Activated naive CD8-positive, alpha-beta T cell (primary cell): ENCODE measurements around the gene MMP17.

Source experiments
- H3K27ac Mint-ChIP-seq: one replicate; pipeline ENCODE4 v1.8.0; 2021; ENCODE audit warnings: mixed read lengths
- H3K27me3 Mint-ChIP-seq: one replicate; pipeline ENCODE4 v1.8.0; 2021; ENCODE audit warnings: mixed read lengths
- H3K36me3 Mint-ChIP-seq: one replicate; pipeline ENCODE4 v1.8.0; 2021; ENCODE audit warnings: mixed read lengths
- H3K4me1 Mint-ChIP-seq: one replicate; pipeline ENCODE4 v1.8.0; 2021; ENCODE audit warnings: low read depth, mixed read lengths
- H3K4me3 Mint-ChIP-seq: one replicate; pipeline ENCODE4 v1.8.0; 2021; ENCODE audit warnings: mild to moderate bottlenecking, mixed read lengths
- H3K9me3 Mint-ChIP-seq: one replicate; pipeline ENCODE4 v1.8.0; 2021; ENCODE audit warnings: low read depth, mixed read lengths

The MMP17 gene

DNA sequence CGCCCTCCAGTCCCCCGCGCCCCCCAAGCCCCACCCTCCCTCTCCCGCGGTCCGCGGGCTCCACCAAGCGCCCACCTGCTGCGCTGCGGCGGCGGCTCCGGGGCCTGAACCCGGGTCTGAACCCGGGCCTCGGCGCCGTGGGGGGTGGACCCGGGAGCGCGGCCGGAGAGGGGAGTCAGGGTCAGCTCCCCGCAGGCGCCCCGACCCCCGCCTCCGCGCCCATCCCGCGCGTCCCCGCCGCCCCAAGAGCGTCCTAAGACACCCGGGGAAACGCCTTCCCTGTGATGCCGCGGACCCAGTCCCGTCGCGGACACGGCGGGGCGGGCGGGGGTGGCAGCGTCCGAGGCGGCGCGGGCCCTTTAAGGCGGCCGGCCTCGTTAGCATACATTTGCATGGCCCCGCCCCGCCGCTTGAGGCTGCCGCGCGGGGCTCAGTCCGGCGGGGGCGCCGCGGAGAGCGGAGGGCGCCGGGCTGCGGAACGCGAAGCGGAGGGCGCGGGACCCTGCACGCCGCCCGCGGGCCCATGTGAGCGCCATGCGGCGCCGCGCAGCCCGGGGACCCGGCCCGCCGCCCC is at the start of gene MMP17:
Gene MMP17, plus strand, starts transcription at position 433 of the 574 bp plus-strand sequence. Its CDS starts 102 bp downstream, at position 535.
- Mint-ChIP-seq H3K4me1 (peaks cover 10% of the 10 kb centered on the region), H3K9me3 (no peaks in the 10 kb centered on the region), H3K27me3 (peaks cover 17% of the 10 kb centered on the region), H3K4me3 (peak within 1 kb of the TSS; percentile 76), H3K27ac (no peak within 1 kb of the TSS), H3K36me3 (no peaks in the 10 kb centered on the region)

GRCh38 chr12:131779027-131779426 is 49.2 kb upstream of the MMP17 start:
- Mint-ChIP-seq H3K27ac (no peak overlapping the region), H3K4me1 (peaks cover 14% of the 10 kb centered on the region), H3K9me3 (no peaks in the 10 kb centered on the region), H3K4me3 (no peak overlapping the region), H3K36me3 (no peaks in the 10 kb centered on the region), H3K27me3 (no peaks in the 10 kb centered on the region)

DNA sequence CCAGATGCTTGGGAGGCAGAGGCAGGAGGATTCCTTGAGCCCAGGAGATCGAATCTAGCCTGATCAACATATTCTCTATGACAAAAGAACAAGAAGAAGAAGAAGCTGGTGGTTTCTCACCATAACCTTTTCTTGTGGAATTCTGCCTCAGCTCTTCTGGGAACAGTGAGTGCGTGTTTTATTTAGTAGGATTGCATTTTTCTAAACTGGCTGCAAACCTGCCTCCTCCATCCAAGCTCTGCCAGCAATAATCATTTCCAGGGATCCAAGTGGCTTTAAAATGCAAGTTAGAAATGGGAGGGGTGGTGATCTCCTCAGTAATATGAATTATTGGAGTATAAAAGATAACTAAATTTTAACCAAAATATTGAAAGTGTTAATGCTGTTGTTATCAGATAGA is 46.1 kb upstream of the MMP17 start:
- H3K4me3 Mint-ChIP-seq = no peak overlapping the region
- H3K9me3 Mint-ChIP-seq = no peaks in the 10 kb centered on the region
- H3K4me1 Mint-ChIP-seq = no peaks in the 10 kb centered on the region
- H3K27me3 Mint-ChIP-seq = no peaks in the 10 kb centered on the region
- no peak overlapping the region for H3K27ac Mint-ChIP-seq
- no peaks in the 10 kb centered on the region for H3K36me3 Mint-ChIP-seq

DNA sequence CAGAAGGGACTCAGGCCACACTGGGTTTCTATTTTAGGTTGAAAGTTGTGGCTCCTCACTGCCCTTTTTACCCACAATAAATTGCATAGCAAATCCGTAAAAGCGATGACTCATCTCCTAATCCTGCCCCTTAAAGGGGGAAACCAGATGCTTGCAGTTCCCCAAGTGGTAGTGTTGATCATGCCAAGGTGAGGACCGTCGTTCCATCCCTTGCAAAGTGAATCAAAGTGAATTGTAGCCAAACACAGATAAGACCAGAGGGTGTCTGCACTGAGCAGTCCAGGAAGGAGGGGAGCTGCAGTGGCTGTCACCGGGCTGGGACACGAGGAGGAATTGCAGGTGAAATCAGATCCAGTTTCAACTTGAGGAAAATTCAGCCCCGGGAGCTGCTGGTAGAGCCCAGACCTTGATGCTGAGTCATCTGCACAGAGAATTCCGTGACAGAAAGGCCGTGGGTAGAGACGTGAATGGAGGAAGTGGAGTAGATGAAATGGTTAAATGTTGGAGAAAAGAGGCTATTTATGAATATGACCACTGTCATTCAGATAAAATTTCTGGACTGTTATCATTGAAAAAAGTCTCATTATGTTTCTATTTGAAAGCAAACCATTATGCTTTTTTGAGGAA is 44.2 kb upstream of the MMP17 start:
- Mint-ChIP-seq H3K36me3 (peaks cover 2% of the 10 kb centered on the region), H3K27ac (no peak overlapping the region), H3K27me3 (no peaks in the 10 kb centered on the region), H3K4me3 (no peak overlapping the region), H3K4me1 (no peaks in the 10 kb centered on the region), H3K9me3 (no peaks in the 10 kb centered on the region)

DNA sequence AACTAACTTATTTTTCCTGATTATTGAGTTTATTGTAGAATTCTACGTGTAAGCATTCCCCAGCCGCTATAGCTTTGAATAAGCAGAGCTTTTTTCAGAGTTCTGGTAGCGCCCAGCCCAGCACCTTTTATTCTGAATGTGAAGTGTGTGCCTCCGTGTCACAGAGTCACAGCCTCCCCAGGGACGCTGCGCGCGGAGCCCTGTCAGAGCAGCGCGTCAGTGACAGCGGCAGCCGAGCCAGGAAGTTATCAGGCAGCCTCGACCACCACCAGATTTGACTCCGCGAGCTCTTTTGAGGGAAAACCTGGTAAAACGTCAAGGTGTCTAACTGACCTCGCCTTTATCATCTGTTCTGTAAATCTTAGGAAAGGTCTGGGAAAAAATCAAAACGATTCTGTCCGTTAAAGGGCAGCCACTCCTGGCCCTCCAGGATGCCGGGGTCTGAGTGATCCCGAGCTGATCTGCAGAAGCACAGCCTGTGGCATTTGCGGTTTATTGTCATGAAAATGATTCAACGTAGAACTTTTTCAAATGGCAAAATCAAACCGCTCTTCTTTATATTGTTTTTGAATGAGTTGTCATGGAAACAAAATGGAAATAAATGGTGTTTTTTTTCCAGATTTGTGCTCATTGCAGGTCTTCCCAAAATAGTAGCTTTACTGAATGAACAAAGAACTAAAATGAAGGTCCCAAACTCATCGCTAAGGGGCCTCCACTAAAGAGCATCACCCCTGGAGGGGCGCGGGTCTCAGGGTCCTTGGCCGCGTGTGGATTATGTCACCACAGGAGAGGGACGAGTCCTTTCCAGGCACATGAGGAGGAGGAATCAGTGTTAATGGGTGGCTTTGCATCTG is 43.1 kb upstream of the MMP17 start:
- Mint-ChIP-seq H3K4me1 (no peaks in the 10 kb centered on the region), H3K9me3 (no peaks in the 10 kb centered on the region), H3K27ac (no peak overlapping the region), H3K4me3 (no peak overlapping the region), H3K27me3 (no peaks in the 10 kb centered on the region), H3K36me3 (peaks cover 6% of the 10 kb centered on the region)

DNA sequence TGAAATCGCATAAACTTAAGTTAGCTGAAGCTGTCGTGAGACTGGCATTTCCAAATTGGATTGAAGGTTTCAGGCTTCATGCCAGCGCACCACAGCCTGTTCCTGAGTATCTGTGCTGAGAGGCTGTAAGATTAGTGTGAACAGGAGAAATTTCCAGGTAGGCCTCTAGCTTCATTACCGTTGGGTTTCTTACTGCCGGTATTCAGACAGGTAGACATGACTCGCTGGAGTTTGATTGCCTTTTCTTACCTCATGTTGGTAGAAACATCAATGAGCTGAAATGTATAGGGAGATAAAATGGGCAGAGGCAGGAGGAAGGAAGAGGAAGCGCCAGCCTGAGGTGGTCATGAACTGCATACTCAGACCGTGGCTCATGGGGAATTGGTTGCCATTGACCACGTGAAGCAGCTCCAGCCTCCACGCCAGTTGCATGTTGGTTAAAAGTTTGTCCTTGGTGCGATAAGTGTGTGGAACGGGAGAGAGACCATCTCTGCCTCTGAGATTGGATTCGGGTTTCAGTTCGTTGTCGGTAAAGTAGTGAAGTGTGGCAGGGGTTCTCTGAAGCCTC is 42.3 kb upstream of the MMP17 start:
- Mint-ChIP-seq H3K27ac (no peak overlapping the region), H3K4me1 (no peaks in the 10 kb centered on the region), H3K36me3 (peaks cover 11% of the 10 kb centered on the region), H3K4me3 (no peak overlapping the region), H3K27me3 (no peaks in the 10 kb centered on the region), H3K9me3 (no peaks in the 10 kb centered on the region)

DNA sequence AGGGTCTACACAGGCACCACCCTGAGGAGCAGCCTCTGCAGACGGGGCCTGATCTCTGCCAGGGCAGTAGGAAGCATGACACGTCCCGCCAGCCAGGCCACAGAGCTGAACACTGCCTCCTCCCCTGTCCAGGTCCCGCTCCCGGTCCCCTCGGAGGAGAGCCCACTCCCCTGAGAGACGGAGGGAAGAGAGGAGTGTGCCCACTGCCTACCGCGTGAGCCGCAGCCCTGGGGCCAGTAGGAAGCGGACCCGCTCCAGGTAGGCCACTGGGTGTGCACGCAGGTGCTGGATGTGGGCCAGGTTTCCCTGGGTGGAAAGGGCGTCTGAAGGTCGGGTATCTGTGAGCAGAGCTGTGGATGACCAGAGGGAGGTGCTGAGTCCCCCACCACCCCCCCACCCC is 41.9 kb upstream of the MMP17 start:
- H3K27ac Mint-ChIP-seq = no peak overlapping the region
- no peak overlapping the region for H3K4me3 Mint-ChIP-seq
- H3K9me3 Mint-ChIP-seq = no peaks in the 10 kb centered on the region
- no peaks in the 10 kb centered on the region for H3K27me3 Mint-ChIP-seq
- peaks cover 11% of the 10 kb centered on the region for H3K36me3 Mint-ChIP-seq
- no peaks in the 10 kb centered on the region for H3K4me1 Mint-ChIP-seq

GRCh38 chr12:131787143-131787660 is 41.0 kb upstream of the MMP17 start:
- Mint-ChIP-seq H3K9me3 (no peaks in the 10 kb centered on the region), H3K27ac (no peak overlapping the region), H3K36me3 (peaks cover 11% of the 10 kb centered on the region), H3K27me3 (no peaks in the 10 kb centered on the region), H3K4me3 (no peak overlapping the region), H3K4me1 (no peaks in the 10 kb centered on the region)

GRCh38 chr12:131788070-131788469 is 40.1 kb upstream of the MMP17 start:
- H3K27ac Mint-ChIP-seq = peak overlapping the region; percentile 54
- H3K36me3 Mint-ChIP-seq = peaks cover 11% of the 10 kb centered on the region
- no peak overlapping the region for H3K4me3 Mint-ChIP-seq
- H3K27me3 Mint-ChIP-seq = no peaks in the 10 kb centered on the region
- H3K9me3 Mint-ChIP-seq = no peaks in the 10 kb centered on the region
- H3K4me1 Mint-ChIP-seq = no peaks in the 10 kb centered on the region

- no peaks in the 10 kb centered on the region for H3K27me3 Mint-ChIP-seq
- H3K36me3 Mint-ChIP-seq = peaks cover 11% of the 10 kb centered on the region
- H3K27ac Mint-ChIP-seq = no peak overlapping the region
- no peaks in the 10 kb centered on the region for H3K9me3 Mint-ChIP-seq
- H3K4me3 Mint-ChIP-seq = no peak overlapping the region
- no peaks in the 10 kb centered on the region for H3K4me1 Mint-ChIP-seq
These were observed 38.6 kb upstream of the MMP17 start for GRCh38 chr12:131789638-131790037.

DNA sequence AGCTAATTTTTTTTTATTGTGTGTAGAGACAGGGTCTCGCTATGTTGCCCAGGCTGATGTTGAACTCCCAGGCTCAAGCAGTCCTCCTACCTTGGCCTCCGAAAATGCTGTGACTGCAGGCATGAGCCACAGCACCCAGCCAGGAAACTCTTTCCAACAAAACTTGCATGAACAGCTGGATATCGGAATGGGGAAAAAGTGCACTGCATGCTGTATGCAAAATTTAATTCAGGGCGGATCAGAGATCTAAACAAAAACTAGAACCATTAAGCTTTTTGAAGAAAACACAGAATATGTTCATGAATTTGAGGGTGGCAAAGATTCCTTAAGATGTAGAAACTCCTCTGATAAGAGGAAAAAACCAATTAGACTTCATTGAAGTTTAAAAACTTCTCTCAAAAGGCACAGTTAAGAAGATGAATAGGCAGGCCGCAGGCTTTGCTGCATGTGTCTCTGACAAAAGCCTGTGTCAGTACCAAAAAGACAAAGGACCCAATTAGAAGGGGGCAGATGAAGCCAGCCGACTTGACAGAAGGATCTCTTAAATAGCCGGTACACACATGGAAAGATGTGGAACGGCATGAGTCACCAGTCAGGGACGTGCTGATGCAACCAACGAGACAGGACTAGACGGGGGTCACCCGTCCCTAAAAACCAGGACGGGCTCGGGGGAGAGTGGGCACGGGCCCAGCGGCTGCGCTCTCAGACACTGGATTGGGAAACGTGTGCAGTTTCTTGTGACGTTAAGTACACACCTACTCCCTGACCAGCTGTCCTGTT is 34.8 kb upstream of the MMP17 start:
- H3K36me3 Mint-ChIP-seq = peaks cover 11% of the 10 kb centered on the region
- no peaks in the 10 kb centered on the region for H3K27me3 Mint-ChIP-seq
- H3K27ac Mint-ChIP-seq = no peak overlapping the region
- no peak overlapping the region for H3K4me3 Mint-ChIP-seq
- H3K9me3 Mint-ChIP-seq = no peaks in the 10 kb centered on the region
- H3K4me1 Mint-ChIP-seq = no peaks in the 10 kb centered on the region

GRCh38 chr12:131794061-131794460 is 34.1 kb upstream of the MMP17 start:
- Mint-ChIP-seq H3K36me3 (peaks cover 11% of the 10 kb centered on the region), H3K4me3 (no peak overlapping the region), H3K27ac (no peak overlapping the region), H3K9me3 (no peaks in the 10 kb centered on the region), H3K27me3 (no peaks in the 10 kb centered on the region), H3K4me1 (no peaks in the 10 kb centered on the region)

- H3K27me3 Mint-ChIP-seq = no peaks in the 10 kb centered on the region
These were observed 33.6 kb upstream of the MMP17 start for GRCh38 chr12:131794573-131794972.

DNA sequence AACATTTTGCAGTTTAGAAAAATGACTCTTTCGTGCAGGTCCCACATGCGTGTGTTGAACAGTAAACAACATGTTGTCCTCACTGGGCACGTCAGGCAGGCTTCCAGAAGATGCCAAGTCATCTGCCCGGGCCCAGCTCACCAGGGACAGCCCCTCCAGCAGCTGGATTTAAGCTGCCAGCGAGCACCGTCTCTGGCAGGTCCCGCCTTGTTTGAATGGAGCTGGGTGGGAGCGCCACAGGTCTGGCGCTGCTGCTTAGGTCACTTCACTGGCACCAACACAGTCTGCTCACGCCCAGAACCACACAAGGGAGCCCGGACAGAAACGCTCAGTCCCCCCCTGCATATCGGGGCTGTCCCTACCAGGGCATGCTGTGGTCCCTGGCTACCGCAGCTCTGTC is 33.1 kb upstream of the MMP17 start:
- Mint-ChIP-seq H3K27ac (no peak overlapping the region), H3K36me3 (peaks cover 8% of the 10 kb centered on the region), H3K4me1 (no peaks in the 10 kb centered on the region)

More at GRCh38 chr12:131794573-131794972, 33.6 kb upstream of the MMP17 start:
- H3K27ac Mint-ChIP-seq = peak overlapping the region; percentile 22
- no peaks in the 10 kb centered on the region for H3K4me1 Mint-ChIP-seq
- H3K9me3 Mint-ChIP-seq = no peaks in the 10 kb centered on the region
- peaks cover 11% of the 10 kb centered on the region for H3K36me3 Mint-ChIP-seq
- no peak overlapping the region for H3K4me3 Mint-ChIP-seq

More for the DNA sequence above, 33.1 kb upstream of the MMP17 start:
- H3K27me3 Mint-ChIP-seq = no peaks in the 10 kb centered on the region
- no peaks in the 10 kb centered on the region for H3K9me3 Mint-ChIP-seq
- no peak overlapping the region for H3K4me3 Mint-ChIP-seq
